Measurements from ENCODE around the gene ADAM23.
"Not testable (repeated sequence)": the region's sequence is repeated elsewhere in the genome, so short reads cannot be mapped to it uniquely, and the experiment has no call there.

The ADAM23 gene

GRCh38 chr2:206442833-206443734 lies at the start of gene ADAM23:
TSS of gene ADAM23 (plus strand) at chr2:206443532. CDS start at chr2:206443867, 335 bp downstream.
- H3K4me3 ChIP-seq, result peak within 1 kb of the TSS; percentile 82
- no peak for DNase-seq (ENCODE audit: low spot score)
- TF ChIP-seq, protein P1, sequence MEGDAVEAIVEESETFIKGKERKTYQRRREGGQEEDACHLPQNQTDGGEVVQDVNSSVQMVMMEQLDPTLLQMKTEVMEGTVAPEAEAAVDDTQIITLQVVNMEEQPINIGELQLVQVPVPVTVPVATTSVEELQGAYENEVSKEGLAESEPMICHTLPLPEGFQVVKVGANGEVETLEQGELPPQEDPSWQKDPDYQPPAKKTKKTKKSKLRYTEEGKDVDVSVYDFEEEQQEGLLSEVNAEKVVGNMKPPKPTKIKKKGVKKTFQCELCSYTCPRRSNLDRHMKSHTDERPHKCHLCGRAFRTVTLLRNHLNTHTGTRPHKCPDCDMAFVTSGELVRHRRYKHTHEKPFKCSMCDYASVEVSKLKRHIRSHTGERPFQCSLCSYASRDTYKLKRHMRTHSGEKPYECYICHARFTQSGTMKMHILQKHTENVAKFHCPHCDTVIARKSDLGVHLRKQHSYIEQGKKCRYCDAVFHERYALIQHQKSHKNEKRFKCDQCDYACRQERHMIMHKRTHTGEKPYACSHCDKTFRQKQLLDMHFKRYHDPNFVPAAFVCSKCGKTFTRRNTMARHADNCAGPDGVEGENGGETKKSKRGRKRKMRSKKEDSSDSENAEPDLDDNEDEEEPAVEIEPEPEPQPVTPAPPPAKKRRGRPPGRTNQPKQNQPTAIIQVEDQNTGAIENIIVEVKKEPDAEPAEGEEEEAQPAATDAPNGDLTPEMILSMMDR (IDR thresholded peaks at IDR 0.05), result no peak
- H3K27ac ChIP-seq, result peak within 1 kb of the TSS in 1 of 2 donors; percentile 65

DNA sequence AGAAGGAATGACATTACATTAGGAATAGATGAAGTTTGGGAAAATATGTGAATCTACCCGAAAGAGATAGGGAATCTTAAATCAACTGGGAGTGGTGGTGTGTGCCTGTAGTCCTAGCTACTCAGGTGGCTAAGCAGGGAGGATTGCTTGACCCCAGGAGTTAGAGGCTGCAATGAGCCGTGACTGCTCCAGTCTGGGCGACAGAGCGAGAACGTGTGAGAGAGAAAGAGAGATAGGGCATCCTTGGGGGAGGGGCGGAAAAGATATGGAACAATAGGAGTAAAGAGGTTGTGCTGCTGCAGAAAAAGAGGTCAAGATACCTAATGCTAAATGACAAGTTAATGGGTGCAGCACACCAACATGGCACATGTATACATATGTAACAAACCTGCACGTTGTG lies 47.1 kb upstream of the ADAM23 start:
- no peak overlapping the region for H3K27ac ChIP-seq
- TF ChIP-seq, protein P1 (IDR thresholded peaks at IDR 0.05), result no peak
- DNase-seq (ENCODE audit: low spot score), result no peak
- H3K4me3 ChIP-seq, result no peak overlapping the region

DNA sequence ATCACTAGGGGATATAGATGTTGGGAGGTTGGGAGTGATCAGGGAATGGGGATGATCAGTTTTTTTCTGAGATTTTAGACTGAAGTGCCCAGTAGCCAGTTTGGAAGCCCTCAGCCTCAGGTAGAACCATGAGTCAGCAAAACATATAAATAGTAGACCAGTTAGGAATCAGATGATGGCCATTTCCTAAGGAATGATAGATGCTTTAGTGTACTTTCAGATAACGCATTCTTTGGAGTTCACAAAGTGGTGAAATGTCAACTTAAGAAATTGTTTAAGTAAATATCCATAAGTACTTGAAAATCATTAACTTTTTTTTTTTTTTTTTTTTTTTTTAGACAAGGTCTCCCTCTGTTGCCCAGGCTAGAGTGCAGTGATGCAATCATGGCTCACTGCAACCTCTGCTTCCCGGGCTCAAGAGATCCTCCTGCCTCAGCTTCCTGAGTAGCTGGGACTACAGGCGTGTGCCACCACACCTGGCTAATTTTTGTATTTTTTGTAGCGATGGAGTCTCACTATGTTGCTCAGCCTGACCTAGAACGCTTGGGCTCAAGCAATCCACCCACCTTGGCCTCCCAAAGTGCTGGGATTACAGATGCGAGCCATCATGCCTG lies 40.3 kb upstream of the ADAM23 start:
- not testable (repeated sequence) for H3K27ac ChIP-seq; DNase-seq (ENCODE audit: low spot score); H3K4me3 ChIP-seq

GRCh38 chr2:206408323-206409320 lies 34.7 kb upstream of the ADAM23 start:
- DNase-seq (ENCODE audit: low spot score), result no peak
- Histone ChIP-seq H3K27ac (no peak overlapping the region), H3K4me3 (no peak overlapping the region)
- TF ChIP-seq, protein P1 (IDR thresholded peaks at IDR 0.05), result no peak

DNA sequence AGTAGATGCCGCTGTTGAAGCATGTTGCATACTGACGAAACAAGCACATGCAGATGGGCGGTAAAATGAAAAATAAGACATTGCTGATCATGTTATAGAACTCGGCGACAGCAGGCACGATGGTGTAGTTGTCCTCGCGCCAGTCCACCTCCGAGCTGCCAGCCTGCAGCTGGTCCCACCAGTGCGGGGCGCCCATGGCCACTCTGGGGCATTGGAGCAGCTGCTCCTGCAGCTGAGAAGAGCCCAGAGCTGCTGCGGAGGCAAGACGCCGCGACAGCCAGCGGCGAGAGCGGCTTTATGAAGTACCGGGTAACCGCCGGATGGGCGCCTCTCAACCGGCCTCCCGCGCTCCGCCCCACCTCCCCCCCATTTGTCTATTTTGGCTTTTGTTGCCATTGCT lies 32.6 kb upstream of the ADAM23 start:
- H3K4me3 ChIP-seq, result no peak overlapping the region
- no peak overlapping the region for H3K27ac ChIP-seq
- TF ChIP-seq, protein P1 (IDR thresholded peaks at IDR 0.05), result no peak
- DNase-seq (ENCODE audit: low spot score), result no peak

GRCh38 chr2:206415618-206416243 lies 27.6 kb upstream of the ADAM23 start:
- Histone ChIP-seq H3K4me3 (no peak overlapping the region), H3K27ac (no peak overlapping the region)
- DNase-seq (ENCODE audit: low spot score), result no peak
- TF ChIP-seq, protein P1 (IDR thresholded peaks at IDR 0.05), result no peak

All from coronary artery (tissue), 2 donors.